Measurements from ENCODE around the gene NEUROD2. TPM values are rescaled to one million over a fixed set of nuclear protein-coding genes. Genes with fewer than 3 reads are reported as not detected.

Gene NEUROD2
- total RNA-seq, 1 donor from 2014 or later, result not detected

DNA sequence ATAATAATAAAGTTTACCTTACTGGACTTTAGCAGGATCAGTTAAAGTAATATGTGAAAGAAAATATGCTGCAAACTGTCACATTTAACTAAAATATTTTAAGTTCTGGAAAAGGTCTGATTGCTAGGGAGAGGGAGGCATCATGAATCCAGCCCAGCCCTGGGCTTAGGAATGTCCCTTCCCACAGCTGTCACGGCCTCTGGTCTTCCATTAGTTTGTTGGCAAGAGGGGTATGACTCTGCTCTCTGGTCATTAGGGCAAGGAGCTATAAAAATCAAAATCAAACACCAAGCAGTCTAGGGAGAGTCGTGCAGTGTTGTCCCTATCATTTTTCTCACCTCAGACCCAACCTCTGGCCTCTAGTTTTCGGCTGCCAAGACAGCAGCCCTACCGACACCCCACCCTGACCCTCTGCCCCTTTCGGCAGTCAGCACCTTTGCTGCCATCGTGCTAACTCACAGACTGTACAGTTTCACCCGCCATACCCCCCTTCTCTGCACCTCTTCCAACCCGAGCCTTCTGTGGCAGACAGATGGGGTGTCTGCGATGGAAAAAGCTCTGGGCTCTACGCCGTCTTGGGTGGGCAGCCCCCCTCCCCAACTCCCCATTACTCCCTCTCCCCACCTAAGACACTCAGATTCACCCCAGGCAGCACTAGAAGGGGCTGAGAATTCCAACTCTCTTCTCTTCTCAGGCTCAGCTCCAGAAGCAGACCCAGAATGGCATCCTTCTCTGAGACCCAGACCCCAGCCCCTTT is 41.4 kb downstream of the NEUROD2 start:
- DNase-seq (ENCODE audit: low spot score) (no peak), ATAC-seq (no peak)
- intact Hi-C loops (cut with DNase I), result no loop called here

DNA sequence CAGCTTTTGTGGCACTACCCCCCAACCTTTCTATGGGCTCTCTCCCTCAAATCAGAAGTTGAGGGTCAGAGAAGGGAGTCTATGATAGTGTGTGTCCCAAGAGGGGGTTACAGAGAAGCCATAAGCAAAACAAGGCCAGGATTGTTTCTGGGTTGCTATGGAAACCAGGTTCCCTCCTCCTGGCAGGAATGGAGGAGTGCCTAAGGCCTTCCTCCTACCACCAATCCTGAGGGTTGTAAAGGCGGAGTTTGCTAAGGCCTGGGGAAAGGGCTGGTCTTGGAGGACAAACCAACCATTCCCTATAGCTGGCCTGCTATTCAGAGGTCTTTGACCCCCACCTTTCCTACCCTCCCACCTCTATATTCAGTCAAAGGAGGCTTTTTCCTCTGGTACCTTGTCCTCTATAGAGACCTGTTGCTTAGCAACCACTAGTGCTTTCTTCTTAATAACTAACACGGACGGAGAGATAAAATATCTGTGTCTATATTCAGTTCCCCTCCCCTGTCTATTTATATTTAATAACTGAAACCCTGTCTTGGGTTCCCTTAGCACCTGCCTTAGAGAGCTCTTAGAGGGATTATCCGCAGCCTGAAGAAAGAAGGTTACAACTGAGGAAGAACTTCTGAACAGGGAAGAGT is 43.4 kb downstream of the NEUROD2 start:
- intact Hi-C loops (cut with DNase I), result no loop called here
- ATAC-seq (no peak), DNase-seq (ENCODE audit: low spot score) (no peak)

DNA sequence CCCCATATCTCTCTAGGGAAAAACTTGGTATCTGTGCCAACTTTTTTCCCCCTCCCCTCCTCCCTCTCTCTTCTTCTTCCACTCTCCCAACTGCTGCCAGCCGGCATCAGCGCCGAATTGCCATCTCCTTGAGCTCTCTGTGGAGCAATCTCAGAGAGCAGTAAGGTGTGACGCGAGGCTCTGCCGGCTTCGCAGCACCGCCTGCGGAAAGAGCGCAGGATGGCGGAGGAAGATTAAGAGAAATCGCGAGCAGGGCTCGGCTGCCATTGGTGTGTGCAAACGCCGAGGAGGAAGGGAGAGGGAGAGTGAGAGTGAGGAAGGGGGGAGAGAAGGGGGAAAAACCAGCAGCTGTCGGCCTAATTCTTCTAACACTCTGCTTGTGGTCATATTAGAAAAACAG is 44.2 kb downstream of the NEUROD2 start:
- no peak for ATAC-seq
- intact Hi-C loops (cut with DNase I), result no loop called here
- DNase-seq (ENCODE audit: low spot score), result no peak

DNA sequence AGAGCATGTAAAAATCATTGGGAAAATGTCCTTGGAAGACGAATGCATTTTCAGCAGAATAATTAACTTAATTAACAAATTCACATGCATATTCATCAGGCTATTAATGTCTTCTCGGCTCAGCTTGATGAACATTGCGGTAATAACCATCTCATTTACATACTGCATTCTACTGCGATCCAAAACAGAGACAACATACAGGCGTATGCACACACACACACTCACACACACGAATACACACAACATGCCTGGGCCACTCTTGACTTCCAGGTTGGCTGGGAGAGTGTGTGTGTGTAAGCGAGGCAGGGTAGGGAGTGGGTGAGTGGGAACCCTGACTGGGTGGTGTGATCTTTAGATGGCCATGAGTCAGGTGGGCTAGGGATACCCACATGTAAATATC is 44.7 kb downstream of the NEUROD2 start:
- ATAC-seq, result no peak
- intact Hi-C loops (cut with DNase I), result no loop called here
- DNase-seq (ENCODE audit: low spot score), result no peak

DNA sequence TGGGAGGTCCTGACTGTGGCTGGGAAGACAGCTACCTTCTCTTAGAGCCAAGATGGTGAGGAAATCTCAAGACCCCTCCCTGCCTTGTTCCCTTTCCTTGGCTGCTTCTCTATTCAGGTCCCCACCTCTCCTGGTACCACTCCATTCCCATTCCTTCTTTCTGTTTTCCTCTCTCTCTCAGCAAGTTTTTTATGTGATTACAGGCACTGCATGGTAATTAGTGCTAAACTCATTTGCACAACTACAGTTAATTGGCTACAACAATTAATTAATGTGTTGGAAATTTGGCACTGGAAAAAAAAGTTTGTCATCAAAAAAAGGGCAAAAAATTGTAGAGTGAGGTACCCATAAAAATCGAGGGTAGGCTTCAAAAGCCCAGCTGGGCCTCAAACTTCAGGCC is 45.3 kb downstream of the NEUROD2 start:
- DNase-seq (ENCODE audit: low spot score) (no peak), ATAC-seq (no peak)
- intact Hi-C loops (cut with DNase I), result no loop called here

DNA sequence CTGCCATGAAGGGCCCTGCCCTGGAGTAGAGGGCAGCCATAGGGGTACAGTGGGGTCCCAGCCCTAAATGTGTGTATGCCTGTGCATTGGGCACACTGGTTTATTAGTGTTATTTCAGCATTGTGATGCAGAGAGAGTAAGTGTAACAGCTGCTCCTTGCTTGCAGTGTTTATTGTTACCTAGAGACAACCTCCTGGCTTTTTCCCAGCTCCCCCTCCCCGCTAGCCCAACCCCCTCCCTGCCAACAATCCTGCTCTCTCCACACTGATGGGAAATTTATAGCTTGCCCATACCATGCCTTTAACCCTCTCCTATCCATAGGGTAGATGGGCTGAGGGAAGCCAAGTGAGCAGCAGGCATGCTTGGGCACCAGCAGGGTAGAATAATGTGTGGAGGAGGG is 51.3 kb downstream of the NEUROD2 start:
- no peak for DNase-seq (ENCODE audit: low spot score)
- intact Hi-C loops (cut with DNase I), result no loop called here
- no peak for ATAC-seq

DNA sequence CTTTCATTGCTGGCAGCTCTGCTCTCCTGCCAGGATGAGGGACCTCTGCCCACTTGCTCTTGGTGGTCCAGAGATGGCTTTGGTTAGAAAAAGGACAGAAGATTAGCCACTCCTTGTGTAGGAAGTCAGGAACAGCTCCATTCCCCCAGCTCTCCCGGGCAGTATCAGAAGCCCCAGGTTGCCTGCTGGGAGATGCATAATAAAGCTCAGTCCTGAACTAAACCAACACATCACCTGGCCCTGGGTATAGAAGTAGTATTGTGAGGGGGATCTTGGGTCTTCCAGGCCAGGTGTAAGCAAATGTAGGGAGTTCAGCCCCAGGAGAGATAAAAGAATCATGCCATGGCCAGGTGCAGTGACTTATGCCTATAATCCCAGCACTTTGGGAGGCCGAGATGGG is 52.4 kb downstream of the NEUROD2 start:
- ATAC-seq (no peak), DNase-seq (ENCODE audit: low spot score) (no peak)
- intact Hi-C loops (cut with DNase I), result no loop called here

Other genes with a start within 250 kb of the NEUROD2 start
- 29.1 TPM for gene FBXL20, start 206.3 kb downstream of the NEUROD2 start, total RNA-seq
- gene MED1, start 156.7 kb downstream of the NEUROD2 start, total RNA-seq, result 36.4 TPM
- 65.2 TPM for gene CDK12, start 146.4 kb downstream of the NEUROD2 start, total RNA-seq
- gene PPP1R1B, start 19.0 kb upstream of the NEUROD2 start, total RNA-seq, result 3.3 TPM
- gene STARD3, start 29.2 kb upstream of the NEUROD2 start, total RNA-seq, result 81.8 TPM
- gene TCAP, start 57.4 kb upstream of the NEUROD2 start, total RNA-seq, result 2.0 TPM
- 1.3 TPM for gene PNMT, start 60.5 kb upstream of the NEUROD2 start, total RNA-seq
- 16.0 TPM for gene PGAP3, start 80.1 kb upstream of the NEUROD2 start, total RNA-seq
- gene ERBB2, start 92.1 kb upstream of the NEUROD2 start, total RNA-seq, result 131 TPM
- gene MIEN1, start 122.6 kb upstream of the NEUROD2 start, total RNA-seq, result 18.5 TPM
- 1.6 TPM for gene GRB7, start 130.0 kb upstream of the NEUROD2 start, total RNA-seq

Data from sciatic nerve (tissue), 2 donors.